ENCODE data around the gene KDM6A.
"Not testable (repeated sequence)": the region's sequence is repeated elsewhere in the genome, so short reads cannot be mapped to it uniquely, and the experiment has no call there.

The KDM6A gene

GRCh38 chrX:44967221-44967620 lies 94.2 kb downstream of the KDM6A start:
- DNase-seq, result no peak

GRCh38 chrX:44970709-44971108 lies 97.7 kb downstream of the KDM6A start:
- no peak for DNase-seq

GRCh38 chrX:44971674-44972073 lies 98.7 kb downstream of the KDM6A start:
- DNase-seq, result no peak

GRCh38 chrX:44972132-44972531 lies 99.1 kb downstream of the KDM6A start:
- no peak for DNase-seq

- no peak for DNase-seq
Measured at GRCh38 chrX:44973420-44973932, 100.5 kb downstream of the KDM6A start.

- DNase-seq, result no peak
Measured at GRCh38 chrX:44974451-44974850, 101.5 kb downstream of the KDM6A start.

GRCh38 chrX:44975666-44976263 lies 102.8 kb downstream of the KDM6A start:
- DNase-seq, result no peak

- DNase-seq, result no peak
Measured at GRCh38 chrX:44978976-44979375, 106.0 kb downstream of the KDM6A start.

- no peak for DNase-seq
Measured at GRCh38 chrX:44980403-44980802, 107.4 kb downstream of the KDM6A start.

GRCh38 chrX:44980883-44981282 lies 107.9 kb downstream of the KDM6A start:
- no peak for DNase-seq

- no peak for DNase-seq
Measured at GRCh38 chrX:44989995-44990770, 117.2 kb downstream of the KDM6A start.

GRCh38 chrX:44992775-44993174 lies 119.8 kb downstream of the KDM6A start:
- DNase-seq, result no peak

GRCh38 chrX:44996277-44996676 lies 123.3 kb downstream of the KDM6A start:
- DNase-seq, result no peak

GRCh38 chrX:44997282-44997812 lies 124.4 kb downstream of the KDM6A start:
- no peak for DNase-seq

- DNase-seq, result no peak
Measured at GRCh38 chrX:44997888-44998287, 124.9 kb downstream of the KDM6A start.

- not testable (repeated sequence) for DNase-seq
Measured at GRCh38 chrX:44999237-44999636, 126.2 kb downstream of the KDM6A start.

GRCh38 chrX:44999872-45000271 lies 126.9 kb downstream of the KDM6A start:
- not testable (repeated sequence) for DNase-seq

GRCh38 chrX:45001048-45001447 lies 128.1 kb downstream of the KDM6A start:
- DNase-seq, result no peak

- DNase-seq, result no peak
Measured at GRCh38 chrX:45003085-45003484, 130.1 kb downstream of the KDM6A start.

GRCh38 chrX:45006002-45006800 lies 133.2 kb downstream of the KDM6A start:
- DNase-seq, result no peak

GRCh38 chrX:45007598-45007997 lies 134.6 kb downstream of the KDM6A start:
- no peak for DNase-seq

GRCh38 chrX:45009371-45010000 lies 136.5 kb downstream of the KDM6A start:
- no peak for DNase-seq

GRCh38 chrX:45011131-45011530 lies 138.1 kb downstream of the KDM6A start:
- DNase-seq, result no peak

Data from activated CD8-positive, alpha-beta memory T cell treated with anti-CD3 and anti-CD28 coated beads, Interleukin-2, amount 50 U/mL, for 48 hours (primary cell).